HG03103 (cell line): ENCODE data around the gene SIRPA.
"Not testable (repeated sequence)": the region's sequence is repeated elsewhere in the genome, so short reads cannot be mapped to it uniquely, and the experiment has no call there.

Experiments
- ATAC-seq: cut with Tn5 transposase; IDR thresholded peaks from one replicate; pipeline ENCODE4 v1.9.1; 2021; ENCODE audit warnings: low read depth; ENCODE audit not compliant: unreplicated experiment

The SIRPA gene

DNA sequence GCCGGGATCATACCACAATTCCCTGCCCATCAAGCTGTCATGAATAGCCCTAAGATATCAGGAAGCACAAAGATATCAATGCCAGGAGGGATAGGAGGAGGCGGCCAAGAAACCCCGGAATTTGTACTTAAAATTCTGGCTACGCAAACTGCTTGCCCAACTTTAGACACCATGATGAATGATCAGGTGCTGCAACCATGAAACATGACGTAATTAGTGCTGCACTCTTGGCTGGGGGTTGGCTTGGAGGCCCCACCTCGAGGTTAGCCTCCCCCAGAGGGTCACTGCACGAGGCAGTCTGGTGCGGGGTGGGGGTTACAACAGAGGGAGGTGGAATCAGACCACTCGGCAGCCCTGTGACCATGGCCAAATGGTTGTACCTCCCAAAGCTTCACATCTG lies 8.9 kb downstream of the SIRPA start:
- no peak for ATAC-seq

DNA sequence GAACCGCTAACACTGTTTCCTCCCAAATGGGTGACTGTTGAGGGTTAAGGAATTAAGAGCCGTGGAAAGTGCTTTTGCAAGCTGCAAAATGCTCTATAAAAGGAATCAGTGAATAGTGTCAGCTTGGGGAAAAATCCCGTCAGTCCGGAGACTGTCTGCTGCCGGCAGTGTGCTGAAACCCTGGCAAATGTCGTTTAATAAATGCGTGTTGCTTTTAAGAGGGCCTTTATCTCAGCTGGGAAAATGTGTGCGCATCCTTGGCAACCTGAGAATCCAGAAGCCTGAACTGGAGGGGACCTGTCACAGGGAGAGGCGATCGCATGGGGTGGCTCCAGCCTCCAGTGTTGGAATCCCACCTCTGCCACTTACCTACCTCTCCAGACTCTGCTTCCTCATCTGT lies 9.8 kb downstream of the SIRPA start:
- no peak for ATAC-seq

DNA sequence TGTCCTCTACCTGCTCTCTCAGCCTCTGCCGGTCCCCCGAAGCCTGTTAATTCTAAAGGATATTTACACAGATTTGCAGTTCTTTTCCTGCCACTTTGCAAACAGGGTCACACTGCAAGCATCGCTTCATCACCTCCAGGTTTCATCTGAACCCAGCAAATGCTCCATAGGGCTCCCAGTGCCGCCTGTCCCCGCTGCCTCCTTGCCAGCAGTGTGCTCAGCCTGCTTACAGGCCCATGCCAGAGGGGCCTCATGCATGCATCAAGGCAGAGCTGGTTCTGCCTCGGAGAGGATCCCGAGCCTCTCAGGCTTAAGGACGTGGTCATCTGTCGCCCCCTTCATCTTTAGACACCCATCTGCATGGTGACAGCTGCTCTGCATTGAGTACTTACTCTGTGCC lies 10.5 kb downstream of the SIRPA start:
- ATAC-seq = no peak

DNA sequence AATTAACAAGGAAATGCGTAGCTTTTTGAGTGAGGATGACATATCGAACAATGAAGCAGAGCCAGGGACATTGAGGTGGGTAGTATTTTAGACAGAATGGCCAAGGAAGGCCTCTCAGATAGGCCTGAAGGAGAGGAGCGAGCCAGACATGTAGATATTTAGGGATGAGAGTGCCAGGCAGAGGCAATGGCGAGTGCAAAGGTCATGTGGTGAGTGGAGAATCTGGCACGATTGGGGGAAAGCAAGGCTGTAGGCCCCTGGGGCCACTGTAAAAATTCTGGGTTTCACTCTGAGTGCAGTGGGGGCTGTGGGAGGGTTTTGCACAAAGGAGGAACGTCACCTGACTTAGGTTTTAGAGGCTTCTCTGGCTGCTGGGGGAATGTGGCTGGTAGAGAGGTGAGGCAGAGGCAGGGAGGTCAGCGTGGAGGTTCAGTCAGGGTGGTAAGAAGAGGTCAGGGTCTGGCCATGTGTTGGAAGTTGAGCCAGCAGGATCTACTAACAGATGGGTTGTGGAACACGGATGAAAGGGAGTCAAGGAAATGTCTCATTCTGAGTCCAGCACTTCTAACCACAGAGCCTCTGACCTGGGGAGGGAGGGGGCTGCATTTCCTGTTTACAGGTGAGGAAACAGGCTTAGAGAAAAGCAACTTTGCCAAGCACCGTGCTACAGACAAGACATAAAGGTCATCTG lies 11.3 kb downstream of the SIRPA start:
- ATAC-seq = no peak

DNA sequence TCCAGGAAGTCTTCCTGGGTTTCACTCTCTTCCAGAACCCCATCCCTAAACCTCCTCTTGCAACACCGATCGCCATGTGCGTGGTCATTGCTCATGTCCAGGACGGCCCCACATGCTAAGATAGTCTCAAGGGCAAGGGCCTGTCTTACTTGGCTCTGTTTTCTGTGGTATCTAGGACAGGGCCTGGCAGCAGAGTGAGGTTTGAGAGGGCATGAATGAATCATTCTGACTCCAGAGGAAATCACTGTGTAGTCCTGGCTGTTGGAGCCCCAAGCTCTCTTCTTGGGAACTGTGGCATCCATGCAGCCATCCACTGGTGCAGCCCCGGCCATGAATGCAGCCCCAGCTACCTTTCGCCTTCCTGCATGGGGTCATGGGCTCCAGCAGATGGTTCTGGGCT lies 12.4 kb downstream of the SIRPA start:
- ATAC-seq = no peak

DNA sequence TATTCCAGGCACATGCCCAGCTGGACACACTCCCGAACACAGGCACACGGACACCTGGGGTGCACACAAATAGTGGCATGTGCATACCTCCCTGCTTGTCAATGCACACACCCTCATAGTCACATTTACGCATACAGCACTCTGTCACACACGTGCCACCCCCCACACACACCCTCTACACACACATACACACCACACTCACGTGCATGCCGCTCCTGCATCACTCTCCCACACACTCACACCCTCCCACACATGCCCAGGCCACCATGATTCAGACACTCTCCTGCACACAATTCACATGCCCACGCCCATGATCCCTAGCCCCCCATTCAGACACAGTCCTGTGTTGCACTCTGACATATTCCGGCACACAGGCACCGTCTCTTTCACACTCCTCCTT lies 13.0 kb downstream of the SIRPA start:
- no peak for ATAC-seq

DNA sequence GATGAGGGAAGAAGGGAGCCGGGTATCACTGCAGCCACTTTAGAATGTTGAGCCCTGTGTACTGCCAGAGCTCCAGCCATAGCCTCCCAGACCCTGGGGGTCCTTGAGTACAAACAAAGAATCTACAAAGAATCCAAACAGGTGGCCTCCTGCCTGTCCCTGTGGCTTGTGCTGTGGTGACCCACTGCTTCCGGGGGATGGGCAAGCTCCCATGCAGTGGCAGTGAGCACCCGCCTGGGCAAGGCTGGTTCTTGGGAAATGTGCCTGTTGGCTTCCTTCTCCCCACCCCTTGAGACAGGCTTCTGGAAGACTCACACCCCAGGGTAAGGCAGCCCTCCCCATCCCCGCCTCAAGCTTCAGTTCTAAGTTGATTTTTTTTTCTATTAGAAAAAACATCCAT lies 13.9 kb downstream of the SIRPA start:
- ATAC-seq = no peak

DNA sequence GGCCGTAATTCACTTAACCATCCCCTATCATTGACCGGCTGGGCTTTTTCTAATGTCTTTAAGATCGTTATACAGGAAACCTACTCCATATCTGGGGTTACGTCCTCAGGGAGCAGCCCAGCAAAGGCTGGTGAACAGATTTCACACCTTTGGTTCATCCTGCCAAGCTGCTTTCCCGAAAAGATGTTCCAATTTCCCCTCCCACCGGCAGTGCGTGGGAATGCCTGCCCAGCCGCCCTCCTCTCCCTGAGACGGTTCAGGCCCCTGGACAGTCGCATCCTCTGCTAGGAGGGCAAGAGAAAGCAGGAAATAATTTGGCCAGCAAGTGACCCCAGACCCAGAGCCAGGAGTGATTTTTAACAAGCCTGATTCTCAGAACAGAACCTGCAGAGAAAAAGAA lies 16.3 kb downstream of the SIRPA start:
- ATAC-seq = no peak

DNA sequence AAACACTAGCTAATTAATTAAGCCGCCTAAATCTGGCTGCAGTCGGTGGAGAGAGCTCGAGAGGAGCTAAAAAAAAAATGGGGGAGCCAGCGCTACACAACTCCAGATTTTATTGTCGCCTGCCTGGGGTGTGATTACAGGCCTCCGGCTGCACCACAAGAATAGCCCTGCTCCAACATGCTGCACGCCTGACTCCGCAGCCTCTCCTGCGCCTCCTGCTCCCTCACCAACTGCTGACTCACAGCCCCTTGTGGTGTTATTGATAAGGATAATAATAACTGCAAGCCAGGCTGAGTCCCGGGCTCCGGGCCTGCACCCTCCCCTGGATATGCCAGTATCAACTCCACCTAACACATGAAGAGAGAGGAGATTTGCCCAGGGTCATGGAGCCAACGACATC lies 16.8 kb downstream of the SIRPA start:
- ATAC-seq = no peak

DNA sequence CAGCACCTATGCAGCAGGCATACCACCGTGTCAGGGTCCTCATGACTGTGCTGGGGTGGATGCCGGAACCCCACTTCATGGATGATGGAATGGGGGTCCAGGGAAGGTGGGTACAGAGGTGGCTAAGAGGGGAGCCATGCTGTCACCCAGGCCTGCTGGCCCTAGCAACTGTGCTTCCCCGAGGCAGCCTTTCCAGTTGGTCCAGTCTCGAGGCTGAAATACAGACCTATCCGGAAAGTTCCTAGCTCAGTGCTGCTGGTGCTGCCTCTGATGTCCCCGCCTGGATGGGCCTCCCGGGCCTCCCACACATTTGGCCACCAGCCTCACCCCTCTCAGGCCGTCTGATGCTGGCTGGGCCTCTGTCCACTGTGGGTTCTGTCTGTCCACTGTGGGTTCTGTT lies 17.4 kb downstream of the SIRPA start:
- no peak for ATAC-seq

DNA sequence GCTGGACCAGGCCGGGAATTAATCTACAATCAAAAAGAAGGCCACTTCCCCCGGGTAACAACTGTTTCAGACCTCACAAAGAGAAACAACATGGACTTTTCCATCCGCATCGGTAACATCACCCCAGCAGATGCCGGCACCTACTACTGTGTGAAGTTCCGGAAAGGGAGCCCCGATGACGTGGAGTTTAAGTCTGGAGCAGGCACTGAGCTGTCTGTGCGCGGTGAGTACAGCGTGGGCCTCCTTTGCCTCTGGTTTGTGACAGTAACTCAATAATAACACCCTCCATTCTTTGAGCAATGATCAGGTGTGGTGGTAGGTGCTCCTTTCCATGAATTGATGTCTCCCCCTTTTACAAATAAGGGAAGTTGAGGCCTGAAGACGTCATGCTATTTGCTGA lies 20.0 kb downstream of the SIRPA start:
- ATAC-seq = not testable (repeated sequence)

DNA sequence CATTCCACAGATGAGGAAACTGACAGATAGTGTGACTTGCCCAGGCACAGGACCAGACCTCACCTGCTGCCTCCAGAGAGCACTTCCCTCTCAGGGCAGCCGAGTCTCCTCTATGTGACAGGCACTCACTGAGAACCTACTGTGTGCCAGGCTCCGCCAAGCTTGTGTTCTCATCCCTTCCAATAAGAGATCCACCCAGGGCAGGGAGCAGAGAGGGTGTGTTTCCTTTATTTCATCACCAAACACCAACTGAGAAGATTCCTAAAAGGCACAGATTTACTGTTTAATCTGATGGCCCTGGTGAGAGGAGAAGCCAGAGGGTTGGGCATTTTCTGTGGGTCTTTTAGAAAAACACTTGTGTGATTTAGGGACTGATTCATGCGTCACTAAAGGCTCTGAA lies 20.5 kb downstream of the SIRPA start:
- ATAC-seq = no peak

DNA sequence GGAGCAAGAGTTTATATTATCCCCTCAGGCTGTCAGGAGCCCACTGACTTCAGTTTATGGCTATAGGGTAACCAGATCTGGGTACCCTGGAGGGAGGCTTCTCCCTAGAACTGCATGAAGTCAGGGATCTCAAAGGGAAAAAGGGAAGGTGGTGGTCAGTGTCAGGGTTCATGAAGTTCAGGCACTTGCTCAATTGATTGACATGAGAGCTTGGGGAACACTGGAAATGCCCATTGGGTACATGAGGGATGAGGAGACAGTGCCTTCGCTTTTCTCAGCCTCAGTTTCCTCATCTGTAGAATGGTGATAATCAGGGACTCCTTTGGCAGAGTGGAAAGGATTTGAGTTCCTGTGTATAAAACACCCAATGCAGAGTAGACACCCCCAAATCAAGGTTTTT lies 22.6 kb downstream of the SIRPA start:
- no peak for ATAC-seq

DNA sequence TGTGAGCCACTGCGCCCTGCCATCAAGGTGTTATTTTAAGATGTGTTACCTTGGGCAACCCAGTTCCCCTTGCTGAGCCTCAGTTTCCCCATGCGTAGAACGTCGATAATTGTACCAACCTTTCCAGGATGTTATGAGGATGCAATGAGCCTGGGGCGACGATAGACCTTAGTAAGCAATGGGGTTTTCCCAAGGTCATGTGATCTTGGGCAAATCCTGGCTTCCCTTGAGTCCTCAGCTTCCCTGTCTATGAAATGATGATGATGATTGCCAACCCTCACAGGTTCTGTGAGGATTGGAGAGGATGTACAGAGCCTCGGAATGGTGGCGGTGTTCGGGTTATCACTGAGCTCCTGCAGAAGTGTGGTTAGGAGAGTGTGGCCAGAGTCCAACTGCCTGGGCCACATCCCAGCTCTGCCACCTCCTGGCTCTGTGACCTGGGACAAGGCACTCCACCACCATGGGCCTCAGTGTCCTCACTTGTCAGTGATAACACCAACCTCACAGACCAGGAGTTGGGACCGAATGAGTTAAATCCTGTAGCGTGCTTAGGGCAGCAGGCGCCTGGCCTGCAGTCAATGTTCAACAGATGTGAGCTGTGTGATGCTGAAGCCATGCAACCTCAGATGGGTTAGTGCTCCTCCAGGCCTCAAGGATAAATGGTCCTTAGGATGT lies 23.4 kb downstream of the SIRPA start:
- ATAC-seq = no peak

DNA sequence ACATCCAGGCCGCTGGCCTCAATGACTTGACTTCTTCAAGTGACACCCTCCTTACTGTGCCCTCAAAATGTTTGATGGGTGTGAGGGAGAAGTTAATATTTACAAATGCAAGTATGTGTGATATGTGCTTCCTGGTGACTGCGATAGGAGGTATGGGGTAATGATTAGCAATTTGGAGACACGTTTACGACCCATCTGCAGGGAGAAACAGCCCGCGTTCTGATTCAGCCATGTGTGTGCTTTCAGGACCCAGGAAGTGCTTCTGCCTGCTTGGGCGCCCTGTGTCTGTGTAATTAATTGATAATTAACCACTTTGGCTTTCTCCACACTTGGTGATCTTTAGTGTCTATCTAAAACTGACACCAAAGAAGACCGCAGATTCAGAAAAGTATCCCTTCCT lies 25.0 kb downstream of the SIRPA start:
- no peak for ATAC-seq

DNA sequence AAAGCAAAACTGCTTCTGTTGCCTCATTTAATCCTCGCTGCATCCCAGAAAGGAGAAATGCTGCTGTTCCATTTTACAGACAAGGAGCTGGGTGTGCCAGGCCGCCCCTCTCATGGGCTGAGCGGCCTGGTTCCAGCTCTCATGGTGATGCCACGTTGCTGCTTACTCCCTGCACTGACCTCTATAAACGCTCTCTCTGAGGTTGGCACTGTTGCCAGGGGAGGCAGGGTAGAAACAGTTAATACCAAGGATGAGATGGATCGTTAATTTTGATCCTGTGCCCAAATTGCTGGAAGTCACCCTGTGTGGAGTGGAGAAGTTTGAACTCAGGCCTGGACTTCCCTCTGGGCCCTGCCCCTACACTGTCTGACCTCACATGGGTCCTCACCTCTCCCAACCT lies 25.6 kb downstream of the SIRPA start:
- no peak for ATAC-seq

DNA sequence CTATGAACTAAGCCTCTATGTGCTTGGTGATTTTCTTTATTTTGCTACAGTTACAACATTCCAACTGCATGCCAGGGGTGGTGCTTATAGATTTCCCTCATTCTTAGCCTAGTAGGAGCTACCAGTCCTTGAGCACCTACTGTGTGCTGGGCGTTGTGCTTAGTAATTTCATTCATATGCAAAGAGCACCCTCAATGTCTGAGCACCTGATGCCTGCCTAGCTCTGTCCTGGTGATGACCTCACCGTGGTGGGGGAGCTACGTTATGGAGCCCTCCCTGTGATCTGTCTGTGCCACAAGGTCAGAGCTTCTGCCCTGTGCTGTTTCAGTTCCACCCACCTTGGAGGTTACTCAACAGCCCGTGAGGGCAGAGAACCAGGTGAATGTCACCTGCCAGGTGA lies 26.8 kb downstream of the SIRPA start:
- not testable (repeated sequence) for ATAC-seq

DNA sequence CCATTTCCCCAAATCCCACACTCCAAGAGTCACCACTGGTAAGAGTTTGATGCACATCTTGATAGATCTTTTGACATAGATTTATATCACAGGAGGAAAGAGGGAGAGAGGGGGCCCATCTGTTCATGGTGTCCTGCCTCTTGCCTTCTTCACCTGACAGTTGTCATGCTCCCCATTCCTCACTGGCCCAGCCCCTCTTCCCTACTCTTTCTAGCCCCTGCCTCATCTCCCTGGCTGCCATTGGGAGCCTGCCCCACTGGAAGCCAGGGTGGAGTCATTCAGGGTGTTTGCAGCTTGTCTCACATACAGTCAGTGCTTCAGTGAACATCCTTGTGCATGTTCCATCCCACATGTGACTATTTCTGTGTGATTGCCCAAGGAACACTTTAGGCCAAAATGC lies 27.6 kb downstream of the SIRPA start:
- no peak for ATAC-seq

DNA sequence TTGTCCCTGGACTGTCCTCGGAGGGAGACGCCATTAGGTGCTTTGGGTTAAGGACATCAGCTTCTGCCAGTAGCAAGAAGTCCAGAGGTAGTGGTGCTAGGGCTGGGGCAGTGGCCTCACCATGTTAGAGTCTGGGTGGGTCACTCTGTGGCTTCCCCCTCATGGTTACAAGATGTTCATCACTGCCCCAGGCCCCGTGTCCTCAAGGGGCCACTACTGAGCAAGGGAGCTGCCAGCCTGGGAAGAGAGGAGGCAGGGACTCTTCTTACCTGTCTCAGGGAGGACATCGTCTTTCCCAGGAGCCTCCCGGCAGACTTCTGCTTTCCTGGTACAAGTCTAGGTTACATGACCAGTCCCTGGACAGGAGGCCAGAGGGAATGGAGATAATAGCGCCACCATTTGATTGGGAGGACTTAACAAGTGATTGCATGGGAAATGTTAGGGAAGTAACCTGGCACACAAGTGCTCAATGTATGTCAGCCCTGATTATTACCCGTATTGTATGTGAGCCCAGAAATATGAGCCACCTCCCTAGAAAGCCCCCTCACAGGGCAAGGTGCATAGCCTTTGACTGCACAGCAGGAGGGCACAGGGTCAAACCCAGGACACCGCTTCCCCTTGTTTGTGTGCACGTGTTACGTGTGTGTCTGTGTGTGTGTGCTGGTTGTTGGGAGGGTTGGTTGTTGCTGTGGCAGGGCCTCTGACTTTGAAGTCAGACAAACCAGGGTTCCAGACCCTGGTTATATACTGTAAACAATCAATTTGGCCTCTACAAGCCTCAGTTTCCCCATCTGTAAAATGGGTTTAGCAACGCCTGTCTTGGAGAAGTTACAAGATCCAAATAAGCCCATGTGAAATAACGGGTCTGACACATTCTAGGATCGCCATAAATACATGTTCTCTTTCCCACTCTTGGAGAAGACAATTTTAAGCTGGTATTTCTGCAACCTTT lies 30.0 kb downstream of the SIRPA start:
- no peak for ATAC-seq

DNA sequence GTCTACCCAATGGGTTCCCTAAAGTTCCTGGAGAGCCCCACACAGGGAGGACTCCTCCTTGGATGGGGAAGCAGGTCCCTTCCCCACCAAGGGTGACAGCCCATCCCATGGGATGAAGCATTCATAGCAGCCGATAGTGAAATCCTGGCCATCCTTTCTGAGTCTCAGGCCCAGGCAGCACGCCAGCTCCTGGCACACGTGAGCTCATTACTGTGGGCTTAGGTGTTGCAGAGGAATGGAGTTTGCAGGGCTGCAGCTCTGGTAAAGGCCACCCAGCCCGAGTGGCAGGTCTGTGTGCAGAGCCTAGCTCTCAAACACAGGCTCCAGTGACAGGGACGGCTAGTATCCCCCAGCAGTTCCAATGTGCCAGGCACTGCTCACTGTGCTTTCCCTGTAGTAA lies 31.0 kb downstream of the SIRPA start:
- ATAC-seq = no peak

DNA sequence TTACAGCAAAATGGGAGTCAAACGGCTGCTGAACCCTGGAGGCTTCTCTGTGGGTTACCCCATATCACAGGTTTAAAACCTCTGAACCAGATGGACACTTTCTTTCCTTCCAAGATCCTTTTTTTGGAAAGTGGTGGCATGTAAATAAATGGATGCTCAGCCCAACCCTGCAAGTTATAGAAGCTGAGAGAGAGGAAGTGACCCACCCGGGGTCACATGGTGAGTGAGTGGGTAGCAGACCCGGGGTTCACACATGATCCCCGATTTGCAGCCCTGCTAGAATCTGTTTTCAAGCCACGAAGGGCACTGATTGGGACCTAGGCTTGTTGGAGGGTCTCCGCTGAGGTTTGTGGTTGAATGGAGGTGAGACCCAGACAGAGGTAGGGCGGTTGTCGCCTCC lies 32.0 kb downstream of the SIRPA start:
- no peak for ATAC-seq

DNA sequence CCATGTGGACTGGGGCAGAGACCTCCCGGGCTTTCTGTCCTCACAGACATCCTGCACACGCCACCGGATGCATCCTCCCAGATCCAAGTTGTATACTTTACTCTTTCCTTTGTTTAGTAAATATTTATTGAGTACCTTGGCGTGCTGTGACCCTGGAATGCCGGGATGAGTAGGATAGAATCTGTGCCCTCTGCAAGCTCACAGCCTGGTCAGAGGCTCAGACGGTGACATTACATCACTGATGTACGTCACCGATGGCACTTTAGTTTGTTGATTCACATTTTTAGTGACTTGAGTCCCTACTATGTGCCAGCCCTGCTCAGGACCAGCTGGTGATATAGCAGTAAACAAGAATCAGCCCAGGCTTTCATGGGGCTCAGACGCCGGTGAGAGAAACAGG lies 32.9 kb downstream of the SIRPA start:
- no peak for ATAC-seq
